ENCODE data around the gene CD46.

The CD46 gene

GRCh38 chr1:207830788-207831187 is 78.9 kb downstream of the CD46 start:
- no peak for DNase-seq

DNA sequence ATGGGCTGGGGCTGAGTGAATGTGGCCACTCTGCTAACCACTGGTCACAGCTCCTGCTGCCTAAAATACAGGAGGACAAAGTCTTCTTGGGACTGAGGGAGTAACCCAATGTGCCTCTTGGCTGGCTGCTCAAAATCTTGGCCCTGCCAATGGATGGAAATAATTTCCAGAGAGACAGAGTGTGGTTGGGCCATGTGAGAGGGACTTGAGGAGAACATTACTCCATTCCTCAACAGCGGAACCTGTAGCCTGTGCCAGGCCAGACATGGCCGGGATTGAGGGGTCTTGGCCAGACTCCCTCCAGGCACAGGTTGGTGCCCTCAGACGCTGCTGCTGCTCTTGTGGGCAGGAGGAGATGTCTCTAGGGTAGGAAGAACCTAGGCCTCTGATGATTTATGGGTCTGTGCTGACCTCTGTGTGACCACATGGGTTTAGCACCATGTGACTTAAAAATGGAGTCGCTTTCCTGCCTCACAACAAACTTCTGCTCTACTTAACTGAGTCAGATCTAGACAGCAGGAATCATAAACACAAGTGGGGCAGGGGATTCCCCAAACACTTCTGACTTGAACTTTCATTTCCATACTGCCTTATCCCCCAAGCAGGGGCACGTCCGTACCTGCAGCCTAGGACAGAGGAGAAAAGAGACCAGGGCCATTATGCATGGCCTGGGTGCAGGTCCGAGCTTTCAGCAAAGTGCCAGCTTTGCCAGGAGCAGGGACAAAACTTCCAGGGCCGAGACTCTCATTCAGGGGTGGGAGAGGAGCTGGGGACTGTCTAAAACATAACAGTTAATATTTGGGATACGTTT is 79.9 kb downstream of the CD46 start:
- DNase-seq, result peak; percentile 82 to 91 (median 86)

- DNase-seq, result no peak
Observed at GRCh38 chr1:207832796-207833195, 80.9 kb downstream of the CD46 start.

GRCh38 chr1:207833381-207833780 is 81.5 kb downstream of the CD46 start:
- peak; percentile 61 to 66 (median 62) for DNase-seq

GRCh38 chr1:207833956-207834660 is 82.3 kb downstream of the CD46 start:
- no peak for DNase-seq

GRCh38 chr1:207835958-207836357 is 84.1 kb downstream of the CD46 start:
- no peak for DNase-seq

- no peak for DNase-seq
Observed at GRCh38 chr1:207836591-207837347, 84.9 kb downstream of the CD46 start.

GRCh38 chr1:207837673-207838072 is 85.8 kb downstream of the CD46 start:
- no peak for DNase-seq

DNA sequence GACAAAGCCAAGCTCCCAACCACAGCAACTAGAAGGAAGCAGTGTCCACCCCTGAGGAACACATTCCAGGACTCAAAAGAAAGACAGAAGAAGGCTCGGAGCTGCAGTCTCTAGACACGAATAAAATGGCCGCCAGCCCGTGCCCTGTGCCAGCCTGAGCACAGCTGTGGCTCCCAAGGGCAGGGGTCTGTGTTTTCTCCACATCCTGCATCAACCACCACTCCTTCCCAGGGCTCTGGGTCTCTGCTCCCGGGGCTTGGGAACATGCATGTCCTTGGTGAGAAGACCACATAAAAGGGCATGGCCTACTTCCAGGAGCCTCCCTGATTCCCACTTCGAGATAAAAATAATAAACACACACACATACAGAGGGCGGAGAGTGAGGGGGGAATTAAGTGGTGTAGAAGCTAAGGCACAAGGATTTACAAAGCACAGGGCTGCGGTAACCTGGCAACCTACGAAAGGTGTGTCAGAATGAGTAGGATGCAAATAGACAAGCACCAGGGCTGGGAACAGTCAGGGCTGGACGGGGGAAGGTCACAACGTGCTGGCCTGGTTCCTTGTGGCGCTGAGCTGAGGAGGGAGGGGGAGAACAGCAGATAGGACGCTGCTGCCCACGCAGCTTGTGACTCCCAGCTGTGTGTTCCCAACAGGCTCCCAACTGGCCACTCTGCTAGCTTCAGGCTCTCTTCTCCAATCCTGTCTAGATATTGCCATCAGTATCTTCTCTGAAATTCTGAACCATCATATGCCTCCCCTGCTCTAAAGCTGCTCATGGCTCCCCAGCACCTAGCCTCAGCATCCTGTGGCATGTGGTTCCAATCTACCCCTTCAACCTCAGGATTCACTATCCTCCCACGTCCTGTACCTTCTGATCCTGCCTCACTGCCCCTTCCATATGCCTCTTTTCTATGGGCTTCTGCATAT is 86.6 kb downstream of the CD46 start:
- no peak for DNase-seq

- no peak for DNase-seq
Observed at GRCh38 chr1:207839083-207839413, 87.2 kb downstream of the CD46 start.

- no peak for DNase-seq
Observed at GRCh38 chr1:207840380-207840779, 88.5 kb downstream of the CD46 start.

DNA sequence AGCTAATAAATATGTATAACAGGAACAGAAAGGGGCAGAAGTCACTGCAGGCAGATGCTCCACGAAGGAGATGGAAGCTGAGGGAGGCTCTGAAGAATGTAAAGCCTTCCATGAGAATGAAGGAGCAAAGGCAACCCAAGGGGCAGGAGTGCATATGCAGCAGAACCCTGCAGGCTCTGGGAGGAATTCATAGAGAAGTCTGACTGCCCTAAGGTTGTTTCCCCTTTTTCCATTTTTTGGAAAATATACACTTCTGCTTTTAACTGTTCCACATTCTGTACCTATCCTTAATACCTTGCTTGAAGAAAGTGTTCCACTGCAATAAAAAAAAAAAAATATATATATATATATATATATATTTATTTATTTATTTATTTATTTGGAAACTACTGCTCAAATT is 89.4 kb downstream of the CD46 start:
- DNase-seq, result peak in 2 of 3 donors; percentile 43 to 49

- DNase-seq, result no peak
Observed at GRCh38 chr1:207841901-207842300, 90.0 kb downstream of the CD46 start.

DNA sequence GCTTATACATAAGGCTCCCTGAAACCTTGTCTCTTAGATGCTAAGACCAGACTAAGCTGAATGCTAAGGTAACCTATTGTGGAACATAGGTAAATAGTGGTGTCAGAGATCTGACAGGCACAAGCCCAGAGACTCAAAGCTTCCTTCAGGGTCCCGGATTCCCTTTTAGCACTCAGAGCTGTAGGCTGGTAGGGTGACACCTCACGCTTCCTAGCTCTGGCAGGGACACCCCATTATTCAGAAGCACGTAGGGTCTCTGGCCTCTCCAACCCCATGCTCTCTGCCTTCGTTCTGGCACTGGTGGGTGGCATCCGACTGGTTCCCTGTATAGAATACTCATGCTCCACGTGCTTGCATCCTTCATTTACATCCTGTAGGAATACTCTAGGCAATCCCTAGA is 90.7 kb downstream of the CD46 start:
- no peak for DNase-seq

DNA sequence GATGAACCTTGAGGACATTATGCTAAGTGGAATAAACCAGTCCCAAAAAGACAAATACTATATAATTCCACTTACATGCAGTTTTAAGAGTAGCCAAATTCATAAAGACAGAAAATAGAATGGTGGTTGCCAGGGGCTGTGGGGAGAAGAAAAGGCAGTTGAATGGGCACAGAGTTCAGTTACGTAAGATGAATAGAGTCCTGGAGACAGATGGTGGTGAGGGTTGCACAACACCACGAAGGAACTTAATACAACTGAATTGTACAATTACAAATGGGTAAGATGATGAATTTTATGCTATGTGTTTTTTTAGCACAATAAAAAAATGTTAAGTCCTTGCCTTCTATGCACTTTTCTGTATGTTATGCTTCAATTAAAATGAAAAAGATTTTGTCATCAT is 92.5 kb downstream of the CD46 start:
- peak in 1 of 3 donors; percentile 50 for DNase-seq
